Activated T-cell treated with anti-CD3 and anti-CD28 coated beads for 24 hours (primary cell): ENCODE data around the gene SENP2.
"Not testable (repeated sequence)": the region's sequence is repeated elsewhere in the genome, so short reads cannot be mapped to it uniquely, and the experiment has no call there.

Source experiments
- DNase-seq: peaks from one replicate; pipeline ENCODE4 v3.0.0-alpha.2; 2020; ENCODE audit warnings: low read depth

Gene SENP2

DNA sequence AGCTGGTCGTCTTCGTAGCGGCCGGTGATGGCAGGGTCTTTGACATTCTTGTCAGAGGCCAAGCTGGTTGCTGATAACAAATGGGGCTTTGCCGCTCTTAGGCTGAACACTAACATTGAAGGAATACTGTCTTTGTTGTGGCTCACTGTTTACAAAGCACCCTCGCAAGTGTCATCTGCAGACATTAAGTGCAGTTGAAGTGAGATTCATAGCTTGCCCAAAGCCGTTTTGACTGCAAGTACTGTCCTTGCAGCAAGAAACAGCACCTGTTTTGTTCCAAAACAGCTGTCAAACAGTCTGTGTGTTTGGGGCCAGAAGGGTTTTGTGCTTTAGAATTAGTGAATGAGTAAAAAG is 568 bp downstream of the SENP2 start:
- no peak for DNase-seq

GRCh38 chr3:185594073-185594472 is 8.0 kb downstream of the SENP2 start:
- no peak for DNase-seq

DNA sequence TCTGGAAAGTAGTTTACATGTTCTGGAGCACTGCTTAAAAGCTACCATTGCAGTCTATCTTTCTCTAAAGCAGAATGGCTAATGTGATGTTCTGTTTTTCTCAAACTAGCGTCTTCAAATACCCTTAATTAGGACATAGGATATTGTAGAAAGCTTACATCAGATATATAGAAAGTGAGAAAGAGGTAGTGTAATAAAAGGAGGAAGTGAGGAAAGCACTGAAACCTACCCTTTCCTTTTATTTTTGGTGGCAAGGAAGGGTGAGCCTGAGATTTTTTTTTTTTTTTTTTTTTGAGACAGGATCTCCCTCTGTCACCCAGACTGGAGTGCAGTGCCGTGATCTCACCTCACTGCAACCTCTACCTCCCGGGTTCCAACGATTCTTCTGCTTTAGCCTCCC is 9.4 kb downstream of the SENP2 start:
- no peak for DNase-seq

GRCh38 chr3:185605566-185605965 is 19.5 kb downstream of the SENP2 start:
- DNase-seq = no peak

- no peak for DNase-seq
These were observed 20.1 kb downstream of the SENP2 start for GRCh38 chr3:185606196-185606595.

- no peak for DNase-seq
These were observed 26.9 kb downstream of the SENP2 start for GRCh38 chr3:185613016-185613415.

- DNase-seq = no peak
These were observed 38.0 kb downstream of the SENP2 start for GRCh38 chr3:185623939-185624665.

DNA sequence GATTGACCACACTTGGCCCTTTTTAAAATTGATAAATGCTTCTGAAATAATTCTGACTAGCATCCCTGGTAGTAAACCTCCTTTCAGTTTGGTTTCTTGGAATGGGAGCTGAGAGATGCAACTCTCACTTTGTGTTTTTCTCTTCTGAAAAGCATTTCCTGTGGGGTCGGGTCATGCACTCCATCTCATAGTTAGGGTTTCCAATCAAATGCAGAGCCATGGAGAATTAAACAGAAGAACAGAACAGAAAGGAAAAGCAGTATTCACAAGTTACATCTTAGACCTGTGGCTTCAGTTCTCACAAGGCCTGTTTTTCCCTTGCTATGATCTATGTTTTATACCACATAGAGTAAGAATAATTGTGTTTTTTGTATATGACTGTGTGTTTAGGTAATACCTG is 39.7 kb downstream of the SENP2 start:
- no peak for DNase-seq

- DNase-seq = no peak
These were observed 43.6 kb downstream of the SENP2 start for GRCh38 chr3:185629554-185630181.

- DNase-seq = no peak
These were observed 44.1 kb downstream of the SENP2 start for GRCh38 chr3:185630182-185630622.

DNA sequence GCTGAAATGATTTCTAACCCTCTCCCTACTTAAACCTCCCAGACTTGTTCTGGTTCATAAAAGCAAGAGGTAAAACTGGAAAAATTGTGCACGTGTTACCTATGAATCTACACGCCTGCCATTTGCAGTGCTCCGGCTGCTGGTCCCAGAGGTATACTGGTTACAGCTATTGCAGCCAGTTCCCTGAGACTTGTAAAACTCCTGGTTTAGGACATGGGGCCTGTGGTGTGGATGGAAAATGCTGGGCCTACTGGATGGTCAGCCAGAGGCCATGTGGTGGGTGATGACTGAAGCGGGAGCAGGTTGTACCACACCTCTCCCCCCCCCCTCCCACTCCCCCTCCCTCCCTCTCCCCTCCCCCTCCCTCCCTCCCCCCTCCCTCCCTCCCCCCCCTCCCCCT is 45.0 kb downstream of the SENP2 start:
- DNase-seq = no peak

- no peak for DNase-seq
These were observed 45.6 kb downstream of the SENP2 start for GRCh38 chr3:185631508-185632206.

DNA sequence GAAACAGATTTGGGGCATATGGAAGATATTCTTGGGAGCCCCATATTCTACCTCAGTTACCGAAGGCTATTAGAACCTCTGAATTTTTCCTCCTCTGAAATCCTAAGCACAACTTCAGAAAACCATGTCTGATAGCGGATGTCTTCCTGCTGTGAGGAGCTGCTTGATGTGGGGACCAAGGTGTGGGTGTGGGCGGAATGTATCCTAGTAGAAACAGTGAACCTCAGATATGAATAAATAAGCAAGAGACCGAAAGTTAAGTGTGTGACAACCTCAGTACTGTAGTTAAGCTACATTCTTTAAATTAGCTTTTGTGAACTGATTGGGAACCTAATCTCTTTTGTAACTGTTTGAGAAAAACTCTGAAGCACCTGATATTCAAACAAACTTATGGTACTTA is 46.9 kb downstream of the SENP2 start:
- DNase-seq = no peak

GRCh38 chr3:185637388-185637787 is 51.3 kb downstream of the SENP2 start:
- DNase-seq = no peak

GRCh38 chr3:185638651-185639050 is 52.6 kb downstream of the SENP2 start:
- not testable (repeated sequence) for DNase-seq

- no peak for DNase-seq
These were observed 53.6 kb downstream of the SENP2 start for GRCh38 chr3:185639632-185640206.

DNA sequence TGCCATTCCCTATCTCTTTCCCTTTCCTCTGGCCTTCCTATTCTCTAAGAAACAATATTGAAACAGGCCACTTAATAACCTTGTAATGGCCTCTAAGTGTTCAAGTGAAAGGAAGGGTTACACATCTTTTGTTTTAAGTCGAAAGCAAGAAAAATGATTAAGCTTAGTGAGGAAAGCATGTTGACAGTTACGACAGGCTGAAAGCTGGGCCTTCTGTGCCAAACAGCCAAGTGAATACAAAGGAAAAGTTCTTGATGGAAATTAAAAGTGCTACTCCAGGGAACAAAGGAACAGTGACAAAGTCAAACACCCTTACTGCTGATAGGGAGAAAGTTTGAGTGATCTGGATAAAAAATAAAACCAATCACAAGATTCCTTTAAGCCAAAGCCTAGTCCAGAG is 54.2 kb downstream of the SENP2 start:
- no peak for DNase-seq

GRCh38 chr3:185645191-185645590 is 59.1 kb downstream of the SENP2 start:
- DNase-seq = not testable (repeated sequence)

DNA sequence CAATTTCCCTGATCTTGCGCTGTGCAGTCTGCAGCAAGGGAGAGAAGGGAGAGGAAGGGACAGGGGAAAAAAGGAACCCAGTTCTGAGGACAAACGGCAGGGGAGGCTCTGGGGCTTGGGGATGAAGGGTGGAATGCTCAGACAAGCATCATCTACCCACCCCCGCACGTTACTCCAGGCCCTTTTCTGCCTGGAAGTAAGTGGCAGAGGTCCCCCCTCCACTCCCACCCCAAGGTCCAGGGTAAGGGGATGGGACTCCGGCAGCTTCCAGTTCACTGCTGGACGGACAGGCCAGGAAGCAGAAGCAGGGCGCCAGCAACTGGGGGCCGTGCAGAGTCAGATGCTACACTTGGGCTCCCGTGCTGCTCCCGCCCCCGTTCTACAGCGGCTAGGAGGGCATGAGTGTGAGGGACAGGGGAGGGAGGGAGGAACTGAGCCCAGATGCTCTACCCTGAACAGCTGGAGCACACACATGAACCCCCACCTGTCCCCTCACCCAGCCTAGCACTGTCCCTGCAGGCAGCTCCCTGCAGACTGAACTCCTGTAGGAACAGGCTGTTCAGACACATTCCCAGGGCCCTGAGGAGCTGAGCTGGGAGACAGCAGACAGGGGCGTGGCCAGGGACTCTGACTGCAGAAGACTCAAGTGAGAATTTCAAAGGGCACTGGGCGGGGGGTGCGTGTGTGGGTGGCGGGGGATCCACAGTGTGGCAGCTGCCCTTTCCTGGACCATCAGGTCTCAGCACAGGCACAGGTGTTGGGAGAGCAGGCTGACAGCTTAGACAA is 59.7 kb downstream of the SENP2 start:
- DNase-seq = no peak

DNA sequence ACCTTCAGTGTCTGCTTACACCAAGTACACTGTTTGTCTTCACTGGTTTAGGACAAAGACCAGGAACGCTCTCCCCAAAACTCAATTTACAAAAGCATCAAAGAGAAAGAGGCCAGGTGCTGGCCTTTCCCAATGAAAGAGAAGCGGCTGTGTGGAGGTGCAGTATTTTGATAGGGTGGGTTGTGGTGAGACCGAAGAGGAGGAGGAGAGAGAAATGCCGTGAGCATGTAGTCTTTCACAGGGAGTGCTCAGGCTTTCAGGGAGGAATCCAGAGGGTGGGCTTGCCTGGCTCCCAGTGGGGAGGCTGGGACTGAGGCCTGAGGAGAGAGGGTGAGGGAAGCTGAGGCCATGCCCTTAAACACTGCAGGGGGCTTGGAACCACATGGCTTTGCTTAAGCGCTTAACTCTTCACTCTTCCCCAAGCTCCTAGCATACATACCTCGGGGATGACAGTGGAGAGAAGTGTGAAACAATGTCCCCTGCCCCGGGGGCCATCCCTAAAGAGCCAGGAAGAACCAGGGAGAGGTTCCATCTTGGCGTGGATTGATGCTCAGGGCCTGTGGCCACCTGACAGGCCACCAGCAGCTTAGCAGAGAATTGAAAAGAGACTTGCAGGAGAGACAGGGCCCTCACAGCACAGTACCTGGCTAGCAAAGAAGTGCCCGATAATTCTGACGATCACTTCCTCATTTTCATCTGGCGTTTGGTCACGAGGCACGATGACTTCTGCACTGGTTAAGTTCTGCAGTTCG is 60.5 kb downstream of the SENP2 start:
- no peak for DNase-seq

- no peak for DNase-seq
These were observed 61.2 kb downstream of the SENP2 start for GRCh38 chr3:185647134-185647879.
